HepG2 (cell line): ENCODE data around the gene FGD3.

Experiments
- CTCF ChIP-seq: sonication (generic); formaldehyde crosslinking; IDR thresholded peaks from 2 replicates; pipeline ENCODE4 v1.5.0; 2020; ENCODE audit warnings: mild to moderate bottlenecking, missing genetic modification reagents, moderate library complexity
- HCFC1 ChIP-seq: fragments of 150-350 bp; IDR thresholded peaks from 2 replicates; pipeline ENCODE4 v1.6.1; 2014; ENCODE audit warnings: low read depth, low read length
- MLX ChIP-seq: IDR thresholded peaks from 2 replicates; pipeline ENCODE4 v1.6.1; 2016
- NFE2L2 ChIP-seq: fragments of 150-350 bp; IDR thresholded peaks from 2 replicates; pipeline ENCODE4 v1.6.1; 2014; ENCODE audit warnings: low read length
- POLR2AphosphoS5 ChIP-seq: IDR thresholded peaks from 2 replicates; pipeline ENCODE4 v1.6.1; 2012; ENCODE audit warnings: low read depth, low read length
- TF ChIP-seq, protein P1 (sequence below): IDR thresholded peaks from 2 replicates; pipeline ENCODE4 v1.6.1; 2016; ENCODE audit warnings: control low read depth

DNA sequence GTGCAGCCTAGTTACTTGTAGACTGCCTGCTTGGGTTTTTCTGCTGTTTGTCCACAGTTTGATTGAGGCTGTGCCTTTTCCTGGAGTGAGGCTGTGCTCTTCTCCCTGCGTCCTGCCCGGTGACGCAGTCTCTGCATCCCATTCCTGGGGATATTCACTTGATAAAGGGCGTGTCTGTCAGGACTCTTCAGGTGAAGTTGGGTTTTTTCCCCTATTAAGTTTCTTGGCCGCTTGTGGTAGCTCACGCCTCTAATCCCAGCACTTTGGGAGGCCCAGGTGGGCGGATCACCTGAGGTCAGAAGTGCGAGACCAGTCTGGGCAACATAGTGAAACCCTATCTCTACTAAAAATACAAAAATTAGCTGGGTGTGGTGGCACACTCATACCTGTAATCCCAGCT lies 61.1 kb downstream of the FGD3 start:
- TF ChIP-seq HCFC1, result no peak
- no peak for TF ChIP-seq MLX (CRISPR knock-in tag)
- TF ChIP-seq, protein P1, sequence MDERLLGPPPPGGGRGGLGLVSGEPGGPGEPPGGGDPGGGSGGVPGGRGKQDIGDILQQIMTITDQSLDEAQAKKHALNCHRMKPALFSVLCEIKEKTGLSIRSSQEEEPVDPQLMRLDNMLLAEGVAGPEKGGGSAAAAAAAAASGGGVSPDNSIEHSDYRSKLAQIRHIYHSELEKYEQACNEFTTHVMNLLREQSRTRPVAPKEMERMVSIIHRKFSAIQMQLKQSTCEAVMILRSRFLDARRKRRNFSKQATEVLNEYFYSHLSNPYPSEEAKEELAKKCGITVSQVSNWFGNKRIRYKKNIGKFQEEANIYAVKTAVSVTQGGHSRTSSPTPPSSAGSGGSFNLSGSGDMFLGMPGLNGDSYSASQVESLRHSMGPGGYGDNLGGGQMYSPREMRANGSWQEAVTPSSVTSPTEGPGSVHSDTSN (CRISPR knock-in tag), result no peak
- TF ChIP-seq POLR2AphosphoS5, result no peak
- TF ChIP-seq CTCF, result no peak
- no peak for TF ChIP-seq NFE2L2
